ENCODE results near the gene EVX2.
A peak's percentile ranks its signal among the peaks of the same experiment; 100 is the strongest.

The EVX2 gene

GRCh38 chr2:176111846-176112374 lies 28.1 kb upstream of the EVX2 start:
- Histone ChIP-seq H3K4me1 (ENCODE audit: insufficient read depth, low read length) (peaks cover 6% of the 10 kb centered on the region; the same call in 1 of the 2 replicates), H3K36me3 (ENCODE audit: insufficient read depth, low read length) (no peaks in the 10 kb centered on the region), H3K9me3 (ENCODE audit: insufficient read depth, low read depth, low read length) (peaks cover 4% of the 10 kb centered on the region; the same call in 1 of the 2 replicates), H3K27ac (ENCODE audit: low read depth, low read length) (no peak overlapping the region), H3K27me3 (ENCODE audit: insufficient read depth, low read length) (peaks cover 99% of the 10 kb centered on the region), H3K9ac (ENCODE audit: low read depth, low read length) (no peak overlapping the region), H3K4me3 (ENCODE audit: low read length) (no peak overlapping the region)
- WGBS = 5% methylated on average over 28 of the region's 29 CpGs

GRCh38 chr2:176111309-176111663 lies 27.5 kb upstream of the EVX2 start:
- H3K36me3 ChIP-seq (ENCODE audit: insufficient read depth, low read length) = no peaks in the 10 kb centered on the region
- H3K9me3 ChIP-seq (ENCODE audit: insufficient read depth, low read depth, low read length) = no peaks in the 10 kb centered on the region
- H3K4me1 ChIP-seq (ENCODE audit: insufficient read depth, low read length) = peaks cover 6% of the 10 kb centered on the region; the same call in 1 of the 2 replicates
- H3K27me3 ChIP-seq (ENCODE audit: insufficient read depth, low read length) = peaks cover 99% of the 10 kb centered on the region
- H3K4me3 ChIP-seq (ENCODE audit: low read length) = no peak overlapping the region
- H3K27ac ChIP-seq (ENCODE audit: low read depth, low read length) = no peak overlapping the region
- no peak overlapping the region for H3K9ac ChIP-seq (ENCODE audit: low read depth, low read length)
- 3% methylated on average over 16 of the region's 16 CpGs for WGBS

GRCh38 chr2:176110415-176111308 lies 26.9 kb upstream of the EVX2 start:
- 28% methylated on average over 7 of the region's 7 CpGs for WGBS
- H3K9ac ChIP-seq (ENCODE audit: low read depth, low read length) = no peak overlapping the region
- no peaks in the 10 kb centered on the region for H3K9me3 ChIP-seq (ENCODE audit: insufficient read depth, low read depth, low read length)
- H3K4me3 ChIP-seq (ENCODE audit: low read length) = no peak overlapping the region
- peaks cover 6% of the 10 kb centered on the region; the same call in 1 of the 2 replicates for H3K4me1 ChIP-seq (ENCODE audit: insufficient read depth, low read length)
- peaks cover 99% of the 10 kb centered on the region for H3K27me3 ChIP-seq (ENCODE audit: insufficient read depth, low read length)
- H3K27ac ChIP-seq (ENCODE audit: low read depth, low read length) = no peak overlapping the region
- H3K36me3 ChIP-seq (ENCODE audit: insufficient read depth, low read length) = no peaks in the 10 kb centered on the region

GRCh38 chr2:176109946-176110345 lies 26.2 kb upstream of the EVX2 start:
- WGBS = 27% methylated on average over 4 of the region's 4 CpGs
- no peak overlapping the region for H3K9ac ChIP-seq (ENCODE audit: low read depth, low read length)
- H3K4me3 ChIP-seq (ENCODE audit: low read length) = no peak overlapping the region
- peaks cover 6% of the 10 kb centered on the region; the same call in 1 of the 2 replicates for H3K4me1 ChIP-seq (ENCODE audit: insufficient read depth, low read length)
- H3K36me3 ChIP-seq (ENCODE audit: insufficient read depth, low read length) = no peaks in the 10 kb centered on the region
- no peaks in the 10 kb centered on the region for H3K9me3 ChIP-seq (ENCODE audit: insufficient read depth, low read depth, low read length)
- H3K27me3 ChIP-seq (ENCODE audit: insufficient read depth, low read length) = peaks cover 99% of the 10 kb centered on the region
- H3K27ac ChIP-seq (ENCODE audit: low read depth, low read length) = no peak overlapping the region

GRCh38 chr2:176109192-176109901 lies 25.6 kb upstream of the EVX2 start:
- H3K27me3 ChIP-seq (ENCODE audit: insufficient read depth, low read length) = peaks cover 99% of the 10 kb centered on the region
- peaks cover 6% of the 10 kb centered on the region; the same call in 1 of the 2 replicates for H3K4me1 ChIP-seq (ENCODE audit: insufficient read depth, low read length)
- no peaks in the 10 kb centered on the region for H3K36me3 ChIP-seq (ENCODE audit: insufficient read depth, low read length)
- no peak overlapping the region for H3K27ac ChIP-seq (ENCODE audit: low read depth, low read length)
- no peaks in the 10 kb centered on the region for H3K9me3 ChIP-seq (ENCODE audit: insufficient read depth, low read depth, low read length)
- WGBS = 7% methylated on average over 24 of the region's 26 CpGs
- H3K4me3 ChIP-seq (ENCODE audit: low read length) = no peak overlapping the region
- H3K9ac ChIP-seq (ENCODE audit: low read depth, low read length) = no peak overlapping the region

GRCh38 chr2:176107731-176108181 lies 24.0 kb upstream of the EVX2 start:
- Histone ChIP-seq H3K9me3 (ENCODE audit: insufficient read depth, low read depth, low read length) (no peaks in the 10 kb centered on the region), H3K9ac (ENCODE audit: low read depth, low read length) (no peak overlapping the region), H3K4me1 (ENCODE audit: insufficient read depth, low read length) (peaks cover 7% of the 10 kb centered on the region; the same call in 1 of the 2 replicates), H3K36me3 (ENCODE audit: insufficient read depth, low read length) (no peaks in the 10 kb centered on the region), H3K27ac (ENCODE audit: low read depth, low read length) (no peak overlapping the region), H3K4me3 (ENCODE audit: low read length) (no peak overlapping the region), H3K27me3 (ENCODE audit: insufficient read depth, low read length) (peaks cover 99% of the 10 kb centered on the region)
- WGBS = 2% methylated on average over 59 of the region's 59 CpGs

GRCh38 chr2:176106581-176107539 lies 23.1 kb upstream of the EVX2 start, which contains the start of gene HOXD11:
HOXD11 (plus strand) TSS chr2:176107280; CDS start chr2:176107356, 76 bp downstream.
- H3K4me1 ChIP-seq (ENCODE audit: insufficient read depth, low read length) = peaks cover 7% of the 10 kb centered on the region; the same call in 1 of the 2 replicates
- H3K9ac ChIP-seq (ENCODE audit: low read depth, low read length) = no peak within 1 kb of the TSS
- WGBS = under 1% methylated on average over 81 of the region's 85 CpGs
- H3K27me3 ChIP-seq (ENCODE audit: insufficient read depth, low read length) = peaks cover 99% of the 10 kb centered on the region
- H3K27ac ChIP-seq (ENCODE audit: low read depth, low read length) = no peak within 1 kb of the TSS
- H3K4me3 ChIP-seq (ENCODE audit: low read length) = peak within 1 kb of the TSS; percentile 22; the same call in 1 of the 2 replicates
- no peaks in the 10 kb centered on the region for H3K9me3 ChIP-seq (ENCODE audit: insufficient read depth, low read depth, low read length)
- no peaks in the 10 kb centered on the region for H3K36me3 ChIP-seq (ENCODE audit: insufficient read depth, low read length)

- peaks cover 99% of the 10 kb centered on the region for H3K27me3 ChIP-seq (ENCODE audit: insufficient read depth, low read length)
- no peak overlapping the region for H3K4me3 ChIP-seq (ENCODE audit: low read length)
- peaks cover 7% of the 10 kb centered on the region; the same call in 1 of the 2 replicates for H3K4me1 ChIP-seq (ENCODE audit: insufficient read depth, low read length)
- H3K27ac ChIP-seq (ENCODE audit: low read depth, low read length) = no peak overlapping the region
- no peaks in the 10 kb centered on the region for H3K9me3 ChIP-seq (ENCODE audit: insufficient read depth, low read depth, low read length)
- WGBS = 2% methylated on average over 25 of the region's 25 CpGs
- no peak overlapping the region for H3K9ac ChIP-seq (ENCODE audit: low read depth, low read length)
- no peaks in the 10 kb centered on the region for H3K36me3 ChIP-seq (ENCODE audit: insufficient read depth, low read length)
These were observed 22.2 kb upstream of the EVX2 start for GRCh38 chr2:176105730-176106580.

- H3K27me3 ChIP-seq (ENCODE audit: insufficient read depth, low read length) = peaks cover 99% of the 10 kb centered on the region
- H3K4me1 ChIP-seq (ENCODE audit: insufficient read depth, low read length) = peaks cover 7% of the 10 kb centered on the region; the same call in 1 of the 2 replicates
- H3K27ac ChIP-seq (ENCODE audit: low read depth, low read length) = no peak overlapping the region
- no peak overlapping the region for H3K9ac ChIP-seq (ENCODE audit: low read depth, low read length)
- no peaks in the 10 kb centered on the region for H3K9me3 ChIP-seq (ENCODE audit: insufficient read depth, low read depth, low read length)
- 3% methylated on average over 25 of the region's 25 CpGs for WGBS
- no peak overlapping the region for H3K4me3 ChIP-seq (ENCODE audit: low read length)
- no peaks in the 10 kb centered on the region for H3K36me3 ChIP-seq (ENCODE audit: insufficient read depth, low read length)
These were observed 21.4 kb upstream of the EVX2 start for GRCh38 chr2:176105078-176105729.

Measured in HUES64 (cell line).